ENCODE results near the gene CD101.
A peak's percentile ranks its signal among the peaks of the same experiment; 100 is the strongest.

The CD101 gene

DNA sequence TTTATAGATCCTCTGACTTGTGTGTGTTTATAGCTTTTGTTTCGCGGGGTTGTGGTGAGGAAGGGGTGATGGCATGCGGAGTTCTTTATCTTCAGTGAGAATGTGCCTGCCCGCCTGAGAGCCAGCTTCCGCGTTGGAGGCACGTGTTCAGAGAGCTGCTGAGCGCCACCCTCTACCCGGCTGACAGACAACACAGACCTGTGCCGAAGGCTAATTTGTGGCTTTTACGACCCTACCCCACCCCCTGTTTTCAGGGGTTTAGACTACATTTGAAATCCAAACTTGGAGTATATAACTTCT lies 14.4 kb upstream of the CD101 start:
- DNase-seq: peak; percentile 65 to 70

DNA sequence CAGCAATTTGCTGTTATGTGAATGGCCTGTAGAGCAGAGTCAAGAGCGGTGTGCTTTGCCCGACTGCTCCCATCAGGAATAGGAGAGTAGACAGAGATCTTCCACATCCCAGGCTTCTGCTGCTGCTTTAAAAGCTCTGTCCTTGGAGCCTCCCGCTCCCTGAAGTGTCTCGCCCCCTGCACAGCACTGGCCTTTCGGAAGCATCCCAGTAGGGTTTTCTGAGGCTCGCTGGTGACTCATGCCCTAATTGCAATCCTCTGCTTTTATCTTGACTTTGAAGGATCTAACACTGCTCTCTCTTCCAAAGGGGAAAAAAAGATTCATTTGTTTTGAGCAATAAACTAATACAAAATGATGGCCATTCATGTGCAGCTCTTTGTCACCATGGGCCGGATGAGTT lies 13.3 kb upstream of the CD101 start:
- DNase-seq: no peak

DNA sequence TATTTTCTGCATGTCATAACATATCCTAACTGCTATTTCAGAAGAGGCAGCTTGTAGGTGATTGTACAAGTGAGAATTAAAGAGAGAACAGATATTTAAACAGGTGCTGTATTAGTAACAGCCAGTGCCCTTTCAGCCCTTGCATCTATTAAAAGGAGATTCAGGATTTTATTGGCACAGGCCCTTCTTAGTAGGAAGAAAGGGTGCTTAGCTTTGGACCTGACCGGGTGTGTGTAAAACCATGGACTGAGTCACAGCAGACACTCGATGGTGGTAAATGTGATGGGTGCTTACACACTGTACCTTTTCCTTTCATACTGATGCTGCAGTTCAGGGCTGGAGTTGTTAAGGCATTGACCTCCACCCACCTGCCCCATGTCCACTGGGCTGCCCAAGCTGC lies 12.7 kb upstream of the CD101 start:
- no peak for DNase-seq

DNA sequence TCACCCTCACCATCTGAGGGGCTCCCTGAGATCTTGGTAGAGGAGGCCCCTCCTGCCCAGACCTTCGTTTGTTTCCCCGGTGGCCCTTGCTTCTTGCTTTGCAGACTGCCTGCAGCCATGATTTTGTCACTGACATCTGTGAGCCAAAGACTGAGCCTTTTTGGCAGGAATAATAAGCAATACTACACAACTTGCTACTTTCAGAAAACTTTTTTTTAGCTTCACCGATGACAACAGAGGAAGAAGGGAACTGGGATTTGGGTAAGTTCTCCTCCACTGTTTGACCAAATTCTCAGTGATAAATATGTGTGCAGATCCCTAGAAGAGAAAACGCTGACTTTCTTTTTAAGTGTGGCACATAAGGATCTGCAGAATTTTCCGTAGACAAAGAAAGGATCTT lies 11.7 kb upstream of the CD101 start:
- no peak for DNase-seq

DNA sequence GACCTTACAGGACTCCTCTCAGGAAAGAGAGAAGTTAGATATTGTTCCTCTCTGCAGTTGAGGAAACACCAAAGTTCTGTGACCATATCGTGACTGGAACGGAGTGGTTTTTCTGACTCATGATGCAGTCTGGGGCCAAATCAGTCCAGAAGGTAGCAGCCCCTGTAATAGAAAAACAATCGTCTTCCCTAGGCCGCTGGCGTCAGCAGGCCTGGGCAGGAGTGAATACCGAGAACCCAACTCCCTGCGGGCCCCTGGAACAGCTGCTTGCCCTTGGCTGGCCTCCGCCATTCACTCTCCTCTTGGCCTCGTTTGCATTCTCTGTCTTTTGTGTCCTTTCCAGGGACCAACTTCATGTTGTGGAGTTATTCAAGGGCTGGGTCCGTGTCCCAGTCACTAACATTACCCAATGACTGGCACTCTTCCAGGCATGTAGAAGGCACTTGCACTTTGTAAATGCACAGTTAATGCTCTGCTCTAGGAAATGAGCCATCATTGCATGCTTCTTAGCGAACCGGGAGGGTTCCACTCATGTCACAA lies 10.9 kb upstream of the CD101 start:
- no peak for DNase-seq

DNA sequence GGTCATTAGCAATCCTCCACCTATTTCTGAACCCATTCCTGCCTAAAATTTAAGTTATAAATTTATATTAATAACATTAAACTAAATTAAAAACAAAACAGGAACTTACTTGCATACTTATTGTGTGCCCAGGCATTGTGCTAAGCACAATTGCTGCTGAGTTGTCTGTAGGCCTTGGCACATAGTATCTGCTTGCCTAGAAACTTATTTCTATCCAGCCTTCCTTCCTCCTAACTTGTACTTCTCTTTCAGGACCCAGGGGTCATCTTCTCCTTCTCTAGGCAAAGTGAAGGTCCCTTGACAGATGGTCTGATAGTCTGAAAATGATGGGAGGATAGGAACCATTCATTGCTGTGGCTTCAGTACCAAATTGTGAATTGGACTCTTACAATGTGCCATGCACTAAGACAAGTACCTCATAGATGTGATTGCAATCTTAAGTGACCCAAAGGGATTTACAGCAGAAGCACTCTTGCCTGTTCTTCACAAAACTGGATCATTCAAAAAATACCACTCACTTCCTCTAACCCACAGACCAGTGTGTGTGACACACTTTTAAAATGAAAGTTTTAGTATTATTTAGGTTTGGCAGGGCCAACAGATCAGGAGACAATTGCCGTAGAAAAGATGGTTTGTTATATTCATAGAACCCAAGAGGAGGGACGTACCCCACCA lies 10.3 kb upstream of the CD101 start:
- no peak for DNase-seq

DNA sequence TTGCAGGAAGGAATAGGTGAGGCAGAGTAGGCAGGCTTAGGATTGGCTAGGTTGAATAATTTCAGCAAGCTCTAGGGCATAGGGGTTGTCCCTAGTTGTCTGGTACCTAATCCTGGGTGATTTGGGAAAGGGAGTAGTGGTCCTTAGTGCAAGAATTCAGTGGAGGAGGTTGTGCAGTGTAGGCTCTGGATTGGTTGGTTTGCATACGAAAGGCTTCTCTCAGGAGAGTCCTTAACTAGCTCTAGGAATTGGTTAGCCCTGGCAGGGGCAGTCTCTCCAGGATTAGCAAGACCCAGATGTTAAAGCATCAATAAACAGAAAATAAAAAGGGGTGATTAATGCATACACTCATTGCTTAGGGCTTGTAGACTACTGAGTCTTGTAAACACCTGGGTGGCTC lies 9.6 kb upstream of the CD101 start:
- DNase-seq: no peak

DNA sequence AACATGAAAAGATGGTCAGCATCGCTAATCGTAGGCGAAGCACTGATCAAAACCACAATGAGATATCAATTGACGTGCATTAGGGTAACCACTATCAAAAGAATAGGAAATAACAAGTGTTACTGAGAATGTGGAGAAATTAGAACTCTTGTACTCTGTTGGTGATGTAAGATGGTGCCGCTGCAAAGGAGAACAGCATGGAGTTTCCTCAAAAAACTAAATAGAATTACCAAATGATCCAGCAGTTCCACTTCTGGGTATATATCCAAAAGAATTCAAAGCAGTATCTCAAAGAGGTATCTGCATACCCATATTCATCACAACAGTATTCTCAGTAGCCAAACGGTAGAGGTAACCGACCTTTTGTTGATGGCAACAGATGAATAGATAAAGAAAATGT lies 8.3 kb upstream of the CD101 start:
- DNase-seq: no peak

DNA sequence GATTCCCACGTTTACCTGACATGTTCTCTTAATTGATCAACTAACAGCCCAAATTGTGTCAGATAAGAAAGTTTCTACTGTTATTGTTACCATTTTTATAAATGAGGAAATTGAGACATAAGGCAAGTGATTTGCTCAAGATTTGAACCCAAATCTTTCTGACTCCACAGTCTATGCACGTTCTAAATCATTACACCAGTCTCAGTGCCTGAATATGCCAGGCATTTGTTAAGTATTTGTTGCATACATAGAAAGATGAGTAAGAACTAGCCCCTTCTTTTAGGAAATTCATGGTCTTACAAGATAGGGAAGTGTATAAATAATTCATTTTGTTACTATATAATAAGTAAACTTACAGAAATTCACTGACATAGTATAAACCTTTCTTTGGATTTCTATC lies 7.1 kb upstream of the CD101 start:
- DNase-seq: no peak

DNA sequence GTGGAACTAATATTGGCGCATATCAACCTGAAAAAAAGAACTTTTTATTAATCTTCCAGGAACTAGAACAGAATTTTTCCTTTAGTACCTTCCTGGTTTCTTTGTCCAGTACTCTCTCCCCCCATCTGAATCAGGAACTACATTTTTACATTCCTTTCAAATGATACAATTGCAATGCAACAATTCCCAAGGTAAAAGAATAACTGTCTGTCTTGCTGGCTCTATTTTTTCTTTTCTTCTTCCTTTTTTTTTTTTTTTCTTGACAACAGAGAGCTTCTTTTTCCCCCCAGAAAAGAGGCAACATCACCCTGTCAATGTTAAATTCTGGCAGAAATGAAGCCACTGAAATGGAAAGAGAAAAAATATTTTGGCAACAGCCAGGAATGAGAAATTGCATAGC lies 4.5 kb upstream of the CD101 start:
- no peak for DNase-seq

DNA sequence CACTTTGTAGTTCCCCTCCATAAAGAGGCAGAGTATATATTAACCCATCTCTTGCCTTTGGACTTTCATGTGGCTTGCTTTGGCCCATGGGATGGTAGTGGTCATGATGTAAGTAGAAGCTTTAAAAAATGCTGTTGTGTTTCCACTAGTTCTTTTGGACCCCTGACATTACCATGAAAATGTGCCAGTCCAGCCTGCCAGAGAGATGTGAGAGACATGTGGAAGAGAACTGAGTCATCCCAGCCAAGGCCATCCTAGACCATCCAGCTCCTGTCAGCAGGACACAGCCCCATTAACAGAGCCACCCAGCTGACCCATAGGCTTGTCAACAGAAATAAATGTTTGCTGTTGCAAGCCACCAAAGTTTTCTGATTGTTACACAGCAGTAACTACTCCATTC lies 3.9 kb upstream of the CD101 start:
- no peak for DNase-seq

DNA sequence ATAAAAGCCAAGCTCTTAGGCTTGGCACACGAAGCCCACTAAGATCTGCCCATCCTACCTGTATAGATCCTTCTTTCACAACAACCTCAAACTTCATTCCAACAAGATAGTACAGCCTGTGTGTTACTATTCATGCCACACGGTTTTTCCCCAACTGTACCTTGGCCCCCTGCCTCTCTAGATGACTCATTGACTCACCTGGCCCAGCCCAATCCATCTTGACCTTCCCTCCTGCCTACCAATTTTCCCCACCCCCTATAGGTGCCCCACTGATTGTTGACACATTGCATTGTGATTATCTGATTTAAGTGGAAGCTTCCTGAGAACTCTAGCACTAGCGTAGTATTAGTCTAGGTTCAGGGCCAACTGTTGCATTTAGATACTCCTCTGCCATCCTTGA lies 2.0 kb upstream of the CD101 start:
- DNase-seq: no peak

DNA sequence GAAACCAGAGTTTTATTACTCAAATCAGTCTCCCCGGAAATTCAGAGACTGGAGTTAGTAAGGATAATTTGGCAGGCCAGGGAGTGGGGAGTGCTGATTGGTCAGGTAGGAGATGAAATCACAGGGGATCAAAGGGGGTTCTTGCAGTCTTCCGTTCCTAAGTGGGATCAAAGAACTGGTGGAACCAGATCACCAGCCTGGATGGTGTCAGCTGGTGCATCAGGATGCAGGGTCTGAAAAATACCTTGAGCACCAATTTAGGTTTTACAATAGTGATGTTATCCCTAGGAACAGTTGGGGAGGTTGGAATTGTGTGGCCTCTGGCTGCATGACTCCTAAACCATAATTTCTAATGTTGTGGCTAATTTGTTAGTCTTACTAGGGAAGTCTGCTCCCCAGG lies 1.4 kb upstream of the CD101 start:
- DNase-seq: no peak

DNA sequence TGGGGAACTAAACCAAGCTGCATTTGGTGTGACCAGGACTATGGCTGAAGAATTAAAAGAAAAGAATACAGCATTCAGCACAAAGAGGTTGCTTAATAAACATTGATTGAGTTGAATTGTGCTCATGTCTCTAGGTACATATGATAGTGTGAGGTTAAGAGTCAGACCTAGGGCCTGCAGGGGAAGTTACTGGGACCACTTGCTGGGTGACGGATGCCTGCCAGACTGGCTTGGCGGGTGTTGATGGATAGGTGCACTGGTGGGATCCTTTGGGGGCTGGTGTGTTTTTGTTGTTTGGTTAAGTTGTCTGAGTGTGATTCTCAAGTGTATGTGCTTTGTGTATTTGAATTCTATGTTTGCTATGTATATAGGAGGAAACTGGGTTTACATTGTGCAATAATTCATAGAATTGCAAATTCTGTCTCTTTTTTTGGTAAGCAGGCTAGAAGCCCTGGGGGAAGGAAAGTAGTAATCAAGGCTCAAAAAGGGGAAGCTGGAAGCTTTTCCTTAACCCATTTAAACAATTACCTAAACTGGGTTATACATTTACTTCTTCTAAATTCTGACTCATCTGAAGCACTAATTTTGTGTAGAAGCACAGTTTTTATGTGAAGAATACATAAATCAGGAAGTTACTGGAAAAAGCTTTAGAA lies 1.8 kb downstream of the CD101 start:
- no peak for DNase-seq

DNA sequence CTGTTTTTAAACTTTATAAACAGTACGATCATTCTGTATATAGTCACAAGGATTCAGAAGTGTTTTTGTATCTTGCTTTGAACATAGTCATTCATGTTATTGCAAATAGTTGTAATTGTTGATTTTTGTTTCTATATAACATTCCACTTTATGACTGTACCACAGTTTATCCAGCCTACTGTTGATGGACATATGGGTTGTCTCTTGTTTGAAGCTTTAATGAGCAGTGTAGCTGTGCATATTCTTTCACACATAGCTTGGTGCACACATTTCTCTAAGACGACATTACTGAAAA lies 6.1 kb downstream of the CD101 start:
- no peak for DNase-seq

DNA sequence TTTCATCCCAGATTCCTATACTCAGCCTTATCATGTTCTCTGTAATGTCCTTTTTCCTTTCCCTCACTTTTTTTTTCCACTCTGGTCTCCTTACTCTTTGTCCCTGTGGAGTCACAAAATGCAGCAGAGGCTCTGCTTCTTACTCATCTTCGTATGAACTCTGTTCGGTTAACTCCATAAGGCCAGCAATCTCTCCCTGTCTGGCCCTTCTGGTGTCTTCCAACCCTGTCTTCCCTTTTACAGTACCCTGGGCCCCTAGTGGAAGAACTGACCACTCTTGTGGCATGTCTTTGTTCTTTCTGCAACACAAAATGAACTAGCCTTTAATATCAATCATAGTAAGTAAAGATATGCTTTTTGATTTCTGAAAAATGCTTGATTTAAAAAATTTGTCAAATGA lies 7.1 kb downstream of the CD101 start:
- DNase-seq: no peak

DNA sequence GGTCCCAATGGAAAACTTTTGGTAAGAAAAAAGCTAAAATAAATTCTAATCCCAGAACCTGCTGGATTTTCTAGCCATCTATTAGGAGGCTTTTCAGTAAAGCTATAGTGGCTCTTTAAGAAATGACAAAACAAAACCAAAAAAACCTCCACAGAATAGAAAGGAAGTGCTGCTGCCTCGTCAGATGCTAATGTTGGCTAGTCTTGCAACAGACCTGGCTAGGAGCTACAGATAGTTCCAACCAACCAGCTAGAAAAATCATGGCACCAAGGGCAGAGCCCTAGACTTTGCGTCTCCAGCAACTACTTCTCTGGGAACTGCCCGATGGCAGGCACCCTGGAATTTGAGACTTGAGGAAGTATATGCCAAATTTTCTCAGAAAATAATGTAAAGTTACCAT lies 7.6 kb downstream of the CD101 start:
- no peak for DNase-seq

DNA sequence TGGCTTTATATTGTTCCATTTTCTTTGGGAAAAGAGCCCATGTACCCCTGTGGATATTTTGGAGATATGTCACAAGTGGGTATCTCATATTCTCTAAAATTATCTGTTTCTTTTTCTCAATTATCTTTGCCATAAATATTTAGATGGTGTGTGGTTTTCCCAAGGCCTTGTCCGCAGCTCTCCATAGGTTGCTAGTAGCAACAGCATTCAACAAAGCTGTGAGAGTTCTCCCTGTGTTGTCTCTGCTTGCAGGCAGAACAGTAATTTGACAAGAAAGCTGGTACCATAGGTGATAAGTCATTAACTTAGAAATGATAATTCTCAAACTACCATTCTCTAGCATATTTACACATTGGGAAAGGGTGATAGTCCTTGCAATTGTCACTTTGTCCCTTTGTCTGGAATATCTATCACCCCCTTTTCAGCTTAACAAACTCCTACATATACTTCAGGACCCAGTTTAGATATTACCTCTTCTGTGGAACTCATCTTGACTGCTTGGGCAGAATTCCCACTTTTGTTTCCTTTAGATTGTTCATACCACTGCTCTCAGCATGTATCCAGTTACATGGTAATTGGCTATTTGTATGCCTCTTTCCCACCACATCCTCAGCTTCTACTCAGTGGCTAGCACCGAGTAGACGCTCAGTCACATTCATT lies 8.9 kb downstream of the CD101 start:
- no peak for DNase-seq

DNA sequence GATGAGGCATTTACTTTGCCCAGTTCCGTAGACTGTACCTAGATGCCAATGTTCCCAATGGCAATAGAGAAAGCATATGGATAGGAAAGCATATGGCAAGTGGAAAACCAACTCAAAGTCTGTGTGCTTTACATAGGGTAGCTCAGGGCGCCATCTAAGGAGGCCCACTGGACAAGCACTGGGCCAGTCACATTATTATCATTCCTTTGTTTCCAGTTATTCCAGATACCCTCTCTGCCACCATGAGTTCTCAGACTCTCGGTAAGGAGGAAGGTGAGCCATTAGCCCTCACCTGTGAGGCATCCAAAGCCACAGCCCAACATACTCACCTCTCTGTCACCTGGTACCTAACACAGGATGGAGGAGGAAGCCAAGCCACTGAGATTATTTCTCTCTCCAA lies 9.8 kb downstream of the CD101 start:
- DNase-seq: no peak

DNA sequence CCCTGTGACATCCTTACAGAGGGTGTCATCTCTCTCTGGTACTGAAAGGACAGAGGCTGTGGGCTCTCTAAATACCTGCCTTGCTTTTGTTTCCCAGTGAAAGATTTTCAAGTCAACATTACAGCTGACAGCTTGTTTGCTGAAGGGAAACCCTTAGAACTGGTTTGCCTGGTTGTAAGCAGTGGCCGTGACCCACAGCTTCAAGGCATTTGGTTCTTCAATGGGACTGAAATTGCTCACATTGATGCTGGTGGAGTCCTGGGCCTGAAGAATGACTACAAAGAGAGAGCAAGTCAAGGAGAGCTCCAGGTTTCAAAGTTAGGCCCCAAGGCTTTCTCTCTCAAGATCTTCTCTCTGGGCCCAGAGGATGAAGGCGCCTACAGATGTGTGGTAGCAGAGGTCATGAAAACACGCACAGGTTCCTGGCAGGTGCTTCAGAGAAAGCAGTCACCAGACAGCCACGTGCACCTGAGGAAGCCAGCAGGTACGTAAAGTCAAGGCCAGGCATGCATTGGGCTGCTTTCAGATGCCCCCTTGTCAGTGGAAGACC lies 11.8 kb downstream of the CD101 start:
- DNase-seq: no peak

DNA sequence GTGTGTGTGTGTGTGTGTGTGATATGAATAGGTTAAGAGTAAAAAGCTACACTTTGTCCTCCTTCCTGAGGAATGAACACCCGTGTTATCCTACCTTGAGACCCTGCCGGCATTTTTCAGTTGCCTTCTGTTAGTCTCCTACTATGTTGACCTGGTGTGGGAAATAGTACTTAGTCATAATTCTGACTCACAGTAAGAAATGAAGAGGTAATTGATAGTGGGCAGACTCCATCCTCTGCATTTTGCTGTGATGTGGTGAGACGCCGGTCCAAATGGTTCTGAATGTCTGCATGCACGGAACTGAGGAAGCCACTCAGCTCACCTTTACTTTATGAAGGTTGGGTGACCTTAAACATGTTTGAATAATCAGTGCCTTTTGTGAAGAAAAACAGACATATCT lies 12.6 kb downstream of the CD101 start:
- DNase-seq: peak; percentile 15 to 26

DNA sequence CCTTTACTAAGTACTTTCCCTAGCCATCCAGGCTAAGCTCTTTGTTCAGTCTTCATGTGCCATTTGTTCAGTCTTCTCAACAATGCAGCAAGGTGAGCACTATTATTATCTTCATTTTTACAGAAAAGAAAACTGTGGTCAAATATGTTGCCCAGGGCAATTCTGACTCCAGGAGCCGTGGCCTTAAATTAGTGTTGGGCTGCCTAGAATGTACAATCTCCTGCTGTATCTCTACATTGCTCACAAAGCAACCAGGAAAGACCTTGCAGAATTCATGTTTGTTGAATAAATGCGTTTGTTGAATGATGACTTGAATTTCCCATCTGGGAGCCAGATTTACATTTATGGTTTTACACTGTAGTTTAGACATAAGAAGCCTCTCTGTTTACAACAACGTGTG lies 14.2 kb downstream of the CD101 start:
- DNase-seq: no peak

DNA sequence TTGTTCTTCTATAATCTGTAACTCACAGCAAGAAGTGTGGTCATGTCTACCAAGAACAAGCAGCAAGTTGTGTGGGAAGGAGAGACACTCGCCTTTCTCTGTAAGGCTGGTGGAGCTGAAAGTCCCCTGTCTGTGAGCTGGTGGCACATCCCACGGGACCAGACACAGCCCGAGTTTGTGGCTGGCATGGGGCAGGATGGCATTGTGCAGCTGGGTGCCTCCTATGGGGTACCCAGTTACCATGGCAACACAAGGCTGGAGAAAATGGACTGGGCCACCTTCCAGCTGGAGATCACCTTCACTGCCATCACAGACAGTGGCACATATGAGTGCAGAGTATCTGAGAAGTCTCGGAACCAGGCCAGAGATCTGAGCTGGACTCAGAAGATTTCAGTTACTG lies 15.5 kb downstream of the CD101 start:
- no peak for DNase-seq

DNA sequence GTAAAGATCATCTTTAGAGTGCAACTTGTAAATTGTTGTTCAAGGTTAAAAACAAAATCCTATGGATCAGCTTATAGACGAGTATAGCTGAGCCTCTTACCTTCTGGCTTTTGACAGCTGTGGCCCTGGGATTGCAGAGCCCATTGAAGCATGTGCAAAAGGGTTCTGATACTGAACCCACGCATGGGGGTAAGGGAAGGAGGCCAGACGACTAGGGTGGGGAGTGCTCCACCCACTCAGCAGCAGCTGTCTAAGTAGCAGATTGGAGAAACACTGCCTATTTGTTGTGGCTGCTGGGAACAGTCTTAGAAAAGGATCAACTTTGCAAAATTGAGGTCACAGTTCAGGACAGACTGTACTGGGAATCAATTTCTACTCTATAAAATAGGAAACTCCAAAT lies 16.1 kb downstream of the CD101 start:
- no peak for DNase-seq

Data from activated CD4-positive, alpha-beta T cell treated with anti-CD3 and anti-CD28 coated beads, Interleukin-2, amount 50 U/mL, for 48 hours (primary cell).